Measurements from ENCODE around the gene FRMD3.

FRMD3 gene

GRCh38 chr9:83245979-83246659 lies 292.1 kb downstream of the FRMD3 start:
- TF ChIP-seq CTCF (IDR thresholded peaks at IDR 0.05; ENCODE audit: insufficient read depth, low read depth, low read length, missing control alignments): no peak

GRCh38 chr9:83242066-83242465 lies 296.1 kb downstream of the FRMD3 start:
- DNase-seq (ENCODE audit: low read depth): peak; percentile 64
- H3K4me3 ChIP-seq (ENCODE audit: low read length): no peak overlapping the region
- TF ChIP-seq CTCF (IDR thresholded peaks at IDR 0.05; ENCODE audit: insufficient read depth, low read depth, low read length, missing control alignments): no peak

More at GRCh38 chr9:83245979-83246659, 292.1 kb downstream of the FRMD3 start:
- H3K4me3 ChIP-seq (ENCODE audit: low read length): no peak overlapping the region
- DNase-seq (ENCODE audit: low read depth): no peak

- H3K4me3 ChIP-seq (ENCODE audit: low read length): no peak overlapping the region
- no peak for DNase-seq (ENCODE audit: low read depth)
- TF ChIP-seq CTCF (IDR thresholded peaks at IDR 0.05; ENCODE audit: insufficient read depth, low read depth, low read length, missing control alignments): no peak
Observed at GRCh38 chr9:83240671-83241070, 297.5 kb downstream of the FRMD3 start.

- TF ChIP-seq CTCF (IDR thresholded peaks at IDR 0.05; ENCODE audit: insufficient read depth, low read depth, low read length, missing control alignments): no peak
- no peak for DNase-seq (ENCODE audit: low read depth)
Observed at GRCh38 chr9:83239747-83240146, 298.5 kb downstream of the FRMD3 start.

GRCh38 chr9:83238871-83239640 lies 299.1 kb downstream of the FRMD3 start:
- TF ChIP-seq CTCF (IDR thresholded peaks at IDR 0.05; ENCODE audit: insufficient read depth, low read depth, low read length, missing control alignments): no peak
- H3K4me3 ChIP-seq (ENCODE audit: low read length): no peak overlapping the region
- DNase-seq (ENCODE audit: low read depth): peak; percentile 2

More at GRCh38 chr9:83239747-83240146, 298.5 kb downstream of the FRMD3 start:
- no peak overlapping the region for H3K4me3 ChIP-seq (ENCODE audit: low read length)

- no peak for DNase-seq (ENCODE audit: low read depth)
- no peak for TF ChIP-seq CTCF (IDR thresholded peaks at IDR 0.05; ENCODE audit: insufficient read depth, low read depth, low read length, missing control alignments)
Observed at GRCh38 chr9:83236029-83236696, 302.0 kb downstream of the FRMD3 start.

More at GRCh38 chr9:83236029-83236696, 302.0 kb downstream of the FRMD3 start:
- H3K4me3 ChIP-seq (ENCODE audit: low read length): no peak overlapping the region

Data from epithelial cell of esophagus (primary cell).